SK-N-SH (cell line): ENCODE data around the gene MYH3. TPM values are rescaled to one million over a fixed set of nuclear protein-coding genes. Genes with fewer than 3 reads are reported as not detected.

Experiments
- CTCF ChIA-PET: fragments of 300-600, 350-600 bp; formaldehyde crosslinking; extraction: SDS; loops from one replicate; lab custom pipeline; 2021; lab: Yijun Ruan, JAX
- POLR2A ChIA-PET: fragments of 350-600 bp; sonication (Branson Sonifier 250); formaldehyde crosslinking; extraction: SDS; loops from one replicate; lab custom pipeline; 2020; ENCODE audit warnings: antibody characterized with exemption, inconsistent platforms; lab: Yijun Ruan, JAX
- DNase-seq: peaks from one replicate; pipeline ENCODE4 v3.0.0; 2012
- H2AFZ ChIP-seq: fragments of 200-600 bp; sonication (generic); 2 replicates; pipeline ENCODE4 v1.8.1; 2016; ENCODE audit warnings: antibody characterized with exemption, mild to moderate bottlenecking, low read depth
- H3F3A ChIP-seq: fragments of 200-600 bp; sonication (generic); replicated peaks from 2 replicates; pipeline ENCODE3; 2016; ENCODE audit warnings: antibody characterized with exemption, mild to moderate bottlenecking; ENCODE audit not compliant: insufficient read depth
- H3K27ac ChIP-seq, 2 experiments: fragments of 200-500 bp in 1 of 2; fragments of 200-600 bp in 1 of 2; sonication (Bioruptor generic) in 1 of 2; sonication (generic), shearing (Covaris generic) in 1 of 2; 2 replicates each; pipeline versions ENCODE4 v1.5.1 to v1.6.1; 2014 to 2016; ENCODE audit warnings: low read depth in 2 of 2, inconsistent platforms in 1 of 2, low read length in 1 of 2, mild to moderate bottlenecking in 1 of 2, mixed read lengths in 1 of 2
- H3K27me3 ChIP-seq: fragments of 200-600 bp; sonication (generic), shearing (Covaris generic); 2 replicates; pipeline ENCODE4 v1.6.1; 2016; ENCODE audit warnings: mixed run types; ENCODE audit not compliant: insufficient read depth
- H3K36me3 ChIP-seq, 2 experiments: fragments of 200-500 bp in 1 of 2; fragments of 200-600 bp in 1 of 2; sonication (Bioruptor generic) in 1 of 2; sonication (generic) in 1 of 2; replicated peaks in 1 of 2; 2 replicates each; pipeline versions ENCODE3 to v1.5.1; 2014 to 2016; ENCODE audit warnings: low read length in 1 of 2, mild to moderate bottlenecking in 1 of 2; ENCODE audit not compliant: insufficient read depth in 2 of 2, control insufficient read depth in 1 of 2
- H3K4me1 ChIP-seq, 2 experiments: fragments of 200-500 bp in 1 of 2; fragments of 200-600 bp in 1 of 2; sonication (Bioruptor generic) in 1 of 2; sonication (generic), shearing (Covaris generic) in 1 of 2; 2 replicates each; pipeline versions ENCODE4 v1.5.1 to v1.6.1; 2014 to 2016; ENCODE audit warnings: low read depth in 1 of 2, low read length in 1 of 2, mixed run types in 1 of 2; ENCODE audit not compliant: insufficient read depth in 2 of 2, control insufficient read depth in 1 of 2
- H3K4me2 ChIP-seq: fragments of 200-600 bp; sonication (generic), shearing (Covaris generic); 2 replicates; pipeline ENCODE4 v1.6.1; 2017; ENCODE audit warnings: mixed run types
- H3K4me3 ChIP-seq, 2 experiments: fragments of 200-500 bp in 1 of 2; fragments of 200-600 bp in 1 of 2; sonication (Bioruptor generic) in 1 of 2; sonication (generic), shearing (Covaris generic) in 1 of 2; 2 replicates each; pipeline versions ENCODE4 v1.5.1 to v1.8.1; 2014 to 2016; ENCODE audit warnings: low read depth in 2 of 2, inconsistent platforms in 1 of 2, low read length in 1 of 2, mild to moderate bottlenecking in 1 of 2, mixed read lengths in 1 of 2, moderate library complexity in 1 of 2
- H3K79me2 ChIP-seq: fragments of 200-600 bp; sonication (generic); 2 replicates; pipeline ENCODE4 v1.8.1; 2017; ENCODE audit warnings: mild to moderate bottlenecking; ENCODE audit not compliant: insufficient read depth
- H3K9ac ChIP-seq: fragments of 200-600 bp; sonication (generic); 2 replicates; pipeline ENCODE4 v1.6.1; 2017; ENCODE audit warnings: mixed run types
- H3K9me2 ChIP-seq: fragments of 200-600 bp; sonication (generic); 2 replicates; pipeline ENCODE4 v1.6.1; 2017; ENCODE audit warnings: mixed run types
- H3K9me3 ChIP-seq: fragments of 200-600 bp; sonication (generic); 2 replicates; pipeline ENCODE4 v1.6.1; 2017; ENCODE audit warnings: mixed run types, mild to moderate bottlenecking, moderate library complexity
- H4K20me1 ChIP-seq: fragments of 200-600 bp; sonication (generic); 2 replicates; pipeline ENCODE4 v1.6.1; 2017; ENCODE audit warnings: mild to moderate bottlenecking, mixed run types; ENCODE audit not compliant: insufficient read depth
- ELF1 ChIP-seq: IDR thresholded peaks from 2 replicates; pipeline ENCODE4 v1.4.0; 2012
- GABPA ChIP-seq: IDR thresholded peaks from 2 replicates; pipeline ENCODE4 v1.4.0; 2012; ENCODE audit warnings: low read depth, mild to moderate bottlenecking
- IRF3 ChIP-seq: fragments of 150-350 bp; IDR thresholded peaks from 2 replicates; pipeline ENCODE4 v1.6.1; 2016; ENCODE audit warnings: mild to moderate bottlenecking, low read depth, low read length
- PBX3 ChIP-seq: IDR thresholded peaks from 2 replicates; pipeline ENCODE4; 2012
- RAD21 ChIP-seq: IDR thresholded peaks from 2 replicates; pipeline ENCODE4 v1.6.1; 2012; ENCODE audit warnings: mild to moderate bottlenecking, low read length
- REST ChIP-seq: IDR thresholded peaks from 2 replicates; pipeline ENCODE4 v1.6.1; 2012; ENCODE audit warnings: mild to moderate bottlenecking, low read depth, low read length, moderate library complexity
- RXRA ChIP-seq: IDR thresholded peaks from 2 replicates; pipeline ENCODE4 v1.4.0; 2012; ENCODE audit warnings: low read depth, mild to moderate bottlenecking, borderline replicate concordance
- SIN3A ChIP-seq: IDR thresholded peaks from 2 replicates; pipeline ENCODE4 v1.6.1; 2012; ENCODE audit warnings: low read depth, mild to moderate bottlenecking, low read length, moderate library complexity, borderline replicate concordance
- TAF1 ChIP-seq: IDR thresholded peaks from 2 replicates; pipeline ENCODE4 v1.6.1; 2012; ENCODE audit warnings: low read depth, mild to moderate bottlenecking, low read length, moderate library complexity, borderline replicate concordance
- TEAD4 ChIP-seq: IDR thresholded peaks from 2 replicates; pipeline ENCODE4 v1.4.0; 2012; ENCODE audit warnings: mild to moderate bottlenecking, borderline replicate concordance; ENCODE audit not compliant: insufficient read depth
- YY1 ChIP-seq: IDR thresholded peaks from 2 replicates; pipeline ENCODE4 v1.4.0; 2012; ENCODE audit warnings: low read depth, mild to moderate bottlenecking
- ZBTB33 ChIP-seq: IDR thresholded peaks from 2 replicates; pipeline ENCODE4 v1.4.0; 2012; ENCODE audit warnings: low read depth, borderline replicate concordance
- WGBS: methylation state at CpG from one replicate; pipeline ENCODE4 v1.1.6; 2017; ENCODE audit warnings: low lambda C conversion rate; 5-methylcytosine and 5-hydroxymethylcytosine counted together
- polyA plus RNA-seq, 3 experiments: library from polyadenylated mRNA; depleted of rRNA; stranded (reverse); fragments of >200 nt; gene quantifications; 2 replicates each; pipeline ENCODE4 v1.2.3, GENCODE V29; 2012

The MYH3 gene
- polyA plus RNA-seq, 1 of the 3 experiments (the other 2 are of a cell fraction): 2.7 TPM

- peaks cover 2 to 13% of the 10 kb centered on the region in 2 experiments; a peak in 3 of 4 replicates for H3K4me1 ChIP-seq
- ChIA-PET POLR2A (no interaction called here), CTCF (interaction anchor here (0.7 to 9.5 kb wide), 33 partner anchors 8 to 709 kb away, joined by 3 to 155 read pairs (median 4); partner anchors contain the start of genes ADPRM, RCVRN and SCO1)
- no peaks in the 10 kb centered on the region for H3K79me2 ChIP-seq
- no peaks in the 10 kb centered on the region for H3K9me3 ChIP-seq
- H3K9ac ChIP-seq: no peak overlapping the region
- H2AFZ ChIP-seq: no peak overlapping the region
- H3K27me3 ChIP-seq: peaks cover 5% of the 10 kb centered on the region; the same call in 1 of the 2 replicates
- TF ChIP-seq ZBTB33: no peak
- peak; percentile 5; the same call in 1 of the 2 replicates for TF ChIP-seq RXRA
- no peak for TF ChIP-seq ELF1
- TF ChIP-seq, all 33 proteins: peak for 1
- no peak for DNase-seq
- Histone ChIP-seq H3K9me2 (no peaks in the 10 kb centered on the region), H3K4me2 (peak overlapping the region; percentile 31; the same call in 1 of the 2 replicates), H3K4me3 (no peak overlapping the region), H4K20me1 (no peaks in the 10 kb centered on the region), H3K27ac (peak overlapping the region in 1 of 2 experiments; percentile 22; a peak in 1 of 4 replicates), H3K36me3 (no peaks in the 10 kb centered on the region), H3F3A (no peaks in the 10 kb centered on the region)
- 44% methylated on average over 16 of the region's 16 CpGs for WGBS
Measured at GRCh38 chr17:10613775-10614513, 43.2 kb downstream of the MYH3 start.

GRCh38 chr17:10612957-10613744, 44.0 kb downstream of the MYH3 start:
- TF ChIP-seq TAF1 (no peak), REST (no peak), YY1 (no peak), PBX3 (no peak), SIN3A (no peak), TEAD4 (no peak), RAD21 (no peak), IRF3 (no peak), GABPA (no peak)
- Histone ChIP-seq H3K4me3 (no peak overlapping the region), H3K4me1 (peaks cover 0 to 13% of the 10 kb centered on the region in 2 experiments; a peak in 2 of 4 replicates), H2AFZ (no peak overlapping the region), H3K4me2 (peak overlapping the region; percentile 31; the same call in 1 of the 2 replicates), H3K36me3 (no peaks in the 10 kb centered on the region), H3K27ac (peak overlapping the region in 1 of 2 experiments; percentile 22; a peak in 1 of 4 replicates), H4K20me1 (no peaks in the 10 kb centered on the region), H3K79me2 (no peaks in the 10 kb centered on the region), H3F3A (no peaks in the 10 kb centered on the region), H3K9me3 (no peaks in the 10 kb centered on the region), H3K9me2 (no peaks in the 10 kb centered on the region), H3K27me3 (peaks cover 5% of the 10 kb centered on the region; the same call in 1 of the 2 replicates), H3K9ac (no peak overlapping the region)
- POLR2A ChIA-PET: no interaction called here
- CTCF ChIA-PET: interaction anchor here (0.7 to 4.7 kb wide), 7 partner anchors 9 to 688 kb away, joined by 3 to 38 read pairs (median 4); no protein-coding TSS in a partner anchor
- WGBS: 63% methylated on average over 6 of the region's 6 CpGs
- no peak for DNase-seq
